SK-N-SH (cell line): ENCODE data around the gene TSHZ2. TPM values are rescaled to one million over a fixed set of nuclear protein-coding genes. Genes with fewer than 3 reads are reported as not detected.

Experiments
- CTCF ChIA-PET: fragments of 300-600, 350-600 bp; formaldehyde crosslinking; extraction: SDS; loops from one replicate; lab custom pipeline; 2021; lab: Yijun Ruan, JAX
- POLR2A ChIA-PET: fragments of 350-600 bp; sonication (Branson Sonifier 250); formaldehyde crosslinking; extraction: SDS; loops from one replicate; lab custom pipeline; 2020; ENCODE audit warnings: antibody characterized with exemption, inconsistent platforms; lab: Yijun Ruan, JAX
- DNase-seq: peaks from one replicate; pipeline ENCODE4 v3.0.0; 2012
- H2AFZ ChIP-seq: fragments of 200-600 bp; sonication (generic); 2 replicates; pipeline ENCODE4 v1.8.1; 2016; ENCODE audit warnings: antibody characterized with exemption, mild to moderate bottlenecking, low read depth
- H3F3A ChIP-seq: fragments of 200-600 bp; sonication (generic); replicated peaks from 2 replicates; pipeline ENCODE3; 2016; ENCODE audit warnings: antibody characterized with exemption, mild to moderate bottlenecking; ENCODE audit not compliant: insufficient read depth
- H3K27ac ChIP-seq, 2 experiments: fragments of 200-500 bp in 1 of 2; fragments of 200-600 bp in 1 of 2; sonication (Bioruptor generic) in 1 of 2; sonication (generic), shearing (Covaris generic) in 1 of 2; 2 replicates each; pipeline versions ENCODE4 v1.5.1 to v1.6.1; 2014 to 2016; ENCODE audit warnings: low read depth in 2 of 2, inconsistent platforms in 1 of 2, low read length in 1 of 2, mild to moderate bottlenecking in 1 of 2, mixed read lengths in 1 of 2
- H3K27me3 ChIP-seq: fragments of 200-600 bp; sonication (generic), shearing (Covaris generic); 2 replicates; pipeline ENCODE4 v1.6.1; 2016; ENCODE audit warnings: mixed run types; ENCODE audit not compliant: insufficient read depth
- H3K36me3 ChIP-seq, 2 experiments: fragments of 200-500 bp in 1 of 2; fragments of 200-600 bp in 1 of 2; sonication (Bioruptor generic) in 1 of 2; sonication (generic) in 1 of 2; replicated peaks in 1 of 2; 2 replicates each; pipeline versions ENCODE3 to v1.5.1; 2014 to 2016; ENCODE audit warnings: low read length in 1 of 2, mild to moderate bottlenecking in 1 of 2; ENCODE audit not compliant: insufficient read depth in 2 of 2, control insufficient read depth in 1 of 2
- H3K4me1 ChIP-seq, 2 experiments: fragments of 200-500 bp in 1 of 2; fragments of 200-600 bp in 1 of 2; sonication (Bioruptor generic) in 1 of 2; sonication (generic), shearing (Covaris generic) in 1 of 2; 2 replicates each; pipeline versions ENCODE4 v1.5.1 to v1.6.1; 2014 to 2016; ENCODE audit warnings: low read depth in 1 of 2, low read length in 1 of 2, mixed run types in 1 of 2; ENCODE audit not compliant: insufficient read depth in 2 of 2, control insufficient read depth in 1 of 2
- H3K4me2 ChIP-seq: fragments of 200-600 bp; sonication (generic), shearing (Covaris generic); 2 replicates; pipeline ENCODE4 v1.6.1; 2017; ENCODE audit warnings: mixed run types
- H3K4me3 ChIP-seq, 2 experiments: fragments of 200-500 bp in 1 of 2; fragments of 200-600 bp in 1 of 2; sonication (Bioruptor generic) in 1 of 2; sonication (generic), shearing (Covaris generic) in 1 of 2; 2 replicates each; pipeline versions ENCODE4 v1.5.1 to v1.8.1; 2014 to 2016; ENCODE audit warnings: low read depth in 2 of 2, inconsistent platforms in 1 of 2, low read length in 1 of 2, mild to moderate bottlenecking in 1 of 2, mixed read lengths in 1 of 2, moderate library complexity in 1 of 2
- H3K79me2 ChIP-seq: fragments of 200-600 bp; sonication (generic); 2 replicates; pipeline ENCODE4 v1.8.1; 2017; ENCODE audit warnings: mild to moderate bottlenecking; ENCODE audit not compliant: insufficient read depth
- H3K9ac ChIP-seq: fragments of 200-600 bp; sonication (generic); 2 replicates; pipeline ENCODE4 v1.6.1; 2017; ENCODE audit warnings: mixed run types
- H3K9me2 ChIP-seq: fragments of 200-600 bp; sonication (generic); 2 replicates; pipeline ENCODE4 v1.6.1; 2017; ENCODE audit warnings: mixed run types
- H3K9me3 ChIP-seq: fragments of 200-600 bp; sonication (generic); 2 replicates; pipeline ENCODE4 v1.6.1; 2017; ENCODE audit warnings: mixed run types, mild to moderate bottlenecking, moderate library complexity
- H4K20me1 ChIP-seq: fragments of 200-600 bp; sonication (generic); 2 replicates; pipeline ENCODE4 v1.6.1; 2017; ENCODE audit warnings: mild to moderate bottlenecking, mixed run types; ENCODE audit not compliant: insufficient read depth
- CTCF ChIP-seq: fragments of 200-600 bp; sonication (generic); IDR thresholded peaks from 2 replicates; pipeline ENCODE4 v1.6.1; 2017; ENCODE audit warnings: antibody characterized with exemption, mild to moderate bottlenecking, moderate library complexity
- ELF1 ChIP-seq: IDR thresholded peaks from 2 replicates; pipeline ENCODE4 v1.4.0; 2012
- FOSL2 ChIP-seq: IDR thresholded peaks from 2 replicates; pipeline ENCODE4 v1.4.0; 2012; ENCODE audit warnings: low read depth, mild to moderate bottlenecking, moderate library complexity, borderline replicate concordance
- FOXM1 ChIP-seq: IDR thresholded peaks from 2 replicates; pipeline ENCODE4 v1.4.0; 2012; ENCODE audit warnings: low read depth, mild to moderate bottlenecking
- GABPA ChIP-seq: IDR thresholded peaks from 2 replicates; pipeline ENCODE4 v1.4.0; 2012; ENCODE audit warnings: low read depth, mild to moderate bottlenecking
- GATA2 ChIP-seq: sonication (generic); formaldehyde crosslinking; IDR thresholded peaks from 2 replicates; pipeline ENCODE4 v1.5.0; 2020; ENCODE audit warnings: mild to moderate bottlenecking, missing genetic modification reagents
- JUND ChIP-seq: IDR thresholded peaks from 2 replicates; pipeline ENCODE4 v1.4.0; 2012
- MAX ChIP-seq: IDR thresholded peaks from 2 replicates; pipeline ENCODE4 v1.4.0; 2012; ENCODE audit warnings: low read depth
- MXI1 ChIP-seq: IDR thresholded peaks from 2 replicates; pipeline ENCODE4 v1.6.1; 2012; ENCODE audit warnings: mild to moderate bottlenecking, low read depth, low read length, improper control_type of control experiment
- NFIC ChIP-seq: IDR thresholded peaks from 2 replicates; pipeline ENCODE4 v1.4.0; 2012; ENCODE audit warnings: borderline replicate concordance
- POLR2AphosphoS5 ChIP-seq: IDR thresholded peaks from 2 replicates; pipeline ENCODE4 v1.6.1; 2012; ENCODE audit warnings: low read depth, low read length
- RAD21 ChIP-seq: IDR thresholded peaks from 2 replicates; pipeline ENCODE4 v1.6.1; 2012; ENCODE audit warnings: mild to moderate bottlenecking, low read length
- RXRA ChIP-seq: IDR thresholded peaks from 2 replicates; pipeline ENCODE4 v1.4.0; 2012; ENCODE audit warnings: low read depth, mild to moderate bottlenecking, borderline replicate concordance
- SIN3A ChIP-seq: IDR thresholded peaks from 2 replicates; pipeline ENCODE4 v1.6.1; 2012; ENCODE audit warnings: low read depth, mild to moderate bottlenecking, low read length, moderate library complexity, borderline replicate concordance
- TAF1 ChIP-seq: IDR thresholded peaks from 2 replicates; pipeline ENCODE4 v1.6.1; 2012; ENCODE audit warnings: low read depth, mild to moderate bottlenecking, low read length, moderate library complexity, borderline replicate concordance
- TCF12 ChIP-seq: IDR thresholded peaks from 2 replicates; pipeline ENCODE4 v1.4.0; 2012
- USF1 ChIP-seq: IDR thresholded peaks from 2 replicates; pipeline ENCODE4 v1.4.0; 2012; ENCODE audit warnings: low read depth, borderline replicate concordance
- WGBS: methylation state at CpG from one replicate; pipeline ENCODE4 v1.1.6; 2017; ENCODE audit warnings: low lambda C conversion rate; 5-methylcytosine and 5-hydroxymethylcytosine counted together
- polyA plus RNA-seq, 3 experiments: library from polyadenylated mRNA; depleted of rRNA; stranded (reverse); fragments of >200 nt; gene quantifications; 2 replicates each; pipeline ENCODE4 v1.2.3, GENCODE V29; 2012
- TF ChIP-seq, protein P1 (sequence below): fragments of 150-350 bp; IDR thresholded peaks from 2 replicates; pipeline ENCODE4 v1.6.1; 2017; ENCODE audit warnings: antibody characterized with exemption, low read length, low read depth, borderline replicate concordance
- TF ChIP-seq, protein P2 (sequence below): fragments of 150-350 bp; IDR thresholded peaks from 2 replicates; pipeline ENCODE4 v1.6.1; 2016; ENCODE audit warnings: mild to moderate bottlenecking, low read depth, low read length
- TF ChIP-seq, protein P3 (sequence below): IDR thresholded peaks from 2 replicates; pipeline ENCODE4 v1.4.0; 2012; ENCODE audit warnings: low read depth, borderline replicate concordance

Gene TSHZ2
- polyA plus RNA-seq, 1 of the 3 experiments (the other 2 are of a cell fraction): 0.13 TPM

- ChIA-PET POLR2A (no interaction called here), CTCF (no interaction called here)
- DNase-seq: no peak
- Histone ChIP-seq H3K27me3 (no peaks in the 10 kb centered on the region), H3K27ac (no peak overlapping the region), H3K4me2 (no peak overlapping the region), H3K9ac (no peak overlapping the region), H3K9me3 (no peaks in the 10 kb centered on the region), H3K4me3 (no peak overlapping the region; a peak in 1 of 4 replicates), H2AFZ (no peak overlapping the region), H3K36me3 (no peaks in the 10 kb centered on the region), H4K20me1 (no peaks in the 10 kb centered on the region), H3K9me2 (no peaks in the 10 kb centered on the region), H3K4me1 (no peaks in the 10 kb centered on the region; a peak in 1 of 4 replicates), H3F3A (no peaks in the 10 kb centered on the region), H3K79me2 (no peaks in the 10 kb centered on the region)
- 76% methylated on average over 8 of the region's 8 CpGs for WGBS
- TF ChIP-seq MAX (no peak), ELF1 (no peak), USF1 (no peak), NFIC (no peak), RAD21 (no peak), CTCF (no peak), TAF1 (no peak), TCF12 (no peak), SIN3A (no peak), FOXM1 (no peak), RXRA (no peak), GATA2 (CRISPR knock-in tag) (no peak), JUND (no peak), GABPA (no peak), FOSL2 (no peak), POLR2AphosphoS5 (no peak), MXI1 (no peak)
- TF ChIP-seq, protein P1, sequence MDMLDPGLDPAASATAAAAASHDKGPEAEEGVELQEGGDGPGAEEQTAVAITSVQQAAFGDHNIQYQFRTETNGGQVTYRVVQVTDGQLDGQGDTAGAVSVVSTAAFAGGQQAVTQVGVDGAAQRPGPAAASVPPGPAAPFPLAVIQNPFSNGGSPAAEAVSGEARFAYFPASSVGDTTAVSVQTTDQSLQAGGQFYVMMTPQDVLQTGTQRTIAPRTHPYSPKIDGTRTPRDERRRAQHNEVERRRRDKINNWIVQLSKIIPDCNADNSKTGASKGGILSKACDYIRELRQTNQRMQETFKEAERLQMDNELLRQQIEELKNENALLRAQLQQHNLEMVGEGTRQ: no peak
- TF ChIP-seq, protein P2, sequence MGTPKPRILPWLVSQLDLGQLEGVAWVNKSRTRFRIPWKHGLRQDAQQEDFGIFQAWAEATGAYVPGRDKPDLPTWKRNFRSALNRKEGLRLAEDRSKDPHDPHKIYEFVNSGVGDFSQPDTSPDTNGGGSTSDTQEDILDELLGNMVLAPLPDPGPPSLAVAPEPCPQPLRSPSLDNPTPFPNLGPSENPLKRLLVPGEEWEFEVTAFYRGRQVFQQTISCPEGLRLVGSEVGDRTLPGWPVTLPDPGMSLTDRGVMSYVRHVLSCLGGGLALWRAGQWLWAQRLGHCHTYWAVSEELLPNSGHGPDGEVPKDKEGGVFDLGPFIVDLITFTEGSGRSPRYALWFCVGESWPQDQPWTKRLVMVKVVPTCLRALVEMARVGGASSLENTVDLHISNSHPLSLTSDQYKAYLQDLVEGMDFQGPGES: no peak
- TF ChIP-seq, protein P3, sequence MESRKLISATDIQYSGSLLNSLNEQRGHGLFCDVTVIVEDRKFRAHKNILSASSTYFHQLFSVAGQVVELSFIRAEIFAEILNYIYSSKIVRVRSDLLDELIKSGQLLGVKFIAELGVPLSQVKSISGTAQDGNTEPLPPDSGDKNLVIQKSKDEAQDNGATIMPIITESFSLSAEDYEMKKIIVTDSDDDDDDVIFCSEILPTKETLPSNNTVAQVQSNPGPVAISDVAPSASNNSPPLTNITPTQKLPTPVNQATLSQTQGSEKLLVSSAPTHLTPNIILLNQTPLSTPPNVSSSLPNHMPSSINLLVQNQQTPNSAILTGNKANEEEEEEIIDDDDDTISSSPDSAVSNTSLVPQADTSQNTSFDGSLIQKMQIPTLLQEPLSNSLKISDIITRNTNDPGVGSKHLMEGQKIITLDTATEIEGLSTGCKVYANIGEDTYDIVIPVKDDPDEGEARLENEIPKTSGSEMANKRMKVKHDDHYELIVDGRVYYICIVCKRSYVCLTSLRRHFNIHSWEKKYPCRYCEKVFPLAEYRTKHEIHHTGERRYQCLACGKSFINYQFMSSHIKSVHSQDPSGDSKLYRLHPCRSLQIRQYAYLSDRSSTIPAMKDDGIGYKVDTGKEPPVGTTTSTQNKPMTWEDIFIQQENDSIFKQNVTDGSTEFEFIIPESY: no peak
Measured at GRCh38 chr20:52981051-52981450, 8.9 kb downstream of the TSHZ2 start.
